Measurements from ENCODE around the gene SSH2. TPM values are rescaled to one million over a fixed set of nuclear protein-coding genes. Genes with fewer than 3 reads are reported as not detected.

SSH2 gene
- polyA plus RNA-seq, 1 of the 3 experiments (the other 2 are of a cell fraction): 8.8 TPM

DNA sequence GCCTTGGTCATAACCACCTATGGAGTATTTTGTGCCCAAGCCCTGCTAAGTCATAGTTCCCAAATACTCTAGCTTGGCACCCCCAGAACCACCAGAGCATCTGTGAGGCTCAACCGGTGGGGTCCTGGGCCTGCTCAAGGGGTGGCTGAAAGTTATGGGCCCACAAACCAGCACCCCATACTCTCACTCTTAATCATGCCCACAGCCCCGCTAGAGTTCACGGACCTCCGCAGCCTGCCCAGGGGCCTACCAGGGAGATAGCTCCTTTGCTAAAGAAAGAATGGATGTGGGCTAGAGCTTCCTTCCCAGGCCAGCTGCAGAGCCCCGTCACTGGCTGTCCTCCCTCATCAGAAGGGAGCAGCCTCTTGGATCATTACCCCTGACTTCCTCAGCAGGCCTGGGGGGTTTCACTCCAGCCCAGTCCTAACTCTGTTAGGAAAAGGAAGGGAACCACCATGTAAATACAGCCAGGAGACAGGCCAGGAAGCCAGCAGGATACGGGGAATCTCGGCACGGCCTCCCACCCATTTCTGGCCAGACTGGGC lies 341.9 kb downstream of the SSH2 start:
- Histone ChIP-seq H4K20me1 (ENCODE audit: insufficient read depth) (peaks cover 57% of the 10 kb centered on the region), H3K27me3 (ENCODE audit: insufficient read depth) (no peaks in the 10 kb centered on the region), H3K27ac (ENCODE audit: low read depth in 2 of 2, low read length in 1 of 2) (peak overlapping the region; percentile 44 to 74; a peak in 3 of 4 replicates), H3K9me3 (no peaks in the 10 kb centered on the region), H3K79me2 (ENCODE audit: insufficient read depth) (peaks cover 59% of the 10 kb centered on the region), H3K4me3 (ENCODE audit: low read depth in 2 of 2, low read length in 1 of 2) (peak overlapping the region; percentile 89 to 91), H3K4me2 (peak overlapping the region; percentile 99), H2AFZ (ENCODE audit: low read depth) (no peak overlapping the region), H3K4me1 (ENCODE audit: control insufficient read depth in 1 of 2, insufficient read depth in 2 of 2, low read depth in 1 of 2, low read length in 1 of 2) (peaks cover 41 to 68% of the 10 kb centered on the region in 2 experiments), H3K36me3 (replicated peaks in 1 of 2; ENCODE audit: control insufficient read depth in 1 of 2, insufficient read depth in 2 of 2, low read length in 1 of 2) (peaks cover 0 to 6% of the 10 kb centered on the region in 2 experiments), H3F3A (replicated peaks; ENCODE audit: insufficient read depth) (peaks cover 29% of the 10 kb centered on the region), H3K9me2 (no peaks in the 10 kb centered on the region), H3K9ac (peak overlapping the region; percentile 80)
- no peak for DNase-seq
- ChIA-PET CTCF (interaction anchor here (0.8 to 12.7 kb wide), 9 partner anchors 8 to 505 kb away, joined by 3 to 166 read pairs (median 4); partner anchors contain the start of genes ABHD15 and TP53I13), POLR2A (interaction anchor here (1.0 to 1.6 kb wide), 2 partner anchors 11 to 14 kb away, joined by 3 to 6 read pairs; no protein-coding TSS in a partner anchor)
- 51% methylated on average over 5 of the region's 8 CpGs for WGBS (ENCODE audit: low lambda C conversion rate)
- TF ChIP-seq, protein P1, sequence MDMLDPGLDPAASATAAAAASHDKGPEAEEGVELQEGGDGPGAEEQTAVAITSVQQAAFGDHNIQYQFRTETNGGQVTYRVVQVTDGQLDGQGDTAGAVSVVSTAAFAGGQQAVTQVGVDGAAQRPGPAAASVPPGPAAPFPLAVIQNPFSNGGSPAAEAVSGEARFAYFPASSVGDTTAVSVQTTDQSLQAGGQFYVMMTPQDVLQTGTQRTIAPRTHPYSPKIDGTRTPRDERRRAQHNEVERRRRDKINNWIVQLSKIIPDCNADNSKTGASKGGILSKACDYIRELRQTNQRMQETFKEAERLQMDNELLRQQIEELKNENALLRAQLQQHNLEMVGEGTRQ (IDR thresholded peaks at IDR 0.05; ENCODE audit: borderline replicate concordance, low read depth, low read length): no peak
- TF ChIP-seq JUND (IDR thresholded peaks at IDR 0.05) (no peak), TAF1 (IDR thresholded peaks at IDR 0.05; ENCODE audit: borderline replicate concordance, low read depth, low read length) (no peak), POLR2AphosphoS5 (IDR thresholded peaks at IDR 0.05; ENCODE audit: low read depth, low read length) (no peak)

DNA sequence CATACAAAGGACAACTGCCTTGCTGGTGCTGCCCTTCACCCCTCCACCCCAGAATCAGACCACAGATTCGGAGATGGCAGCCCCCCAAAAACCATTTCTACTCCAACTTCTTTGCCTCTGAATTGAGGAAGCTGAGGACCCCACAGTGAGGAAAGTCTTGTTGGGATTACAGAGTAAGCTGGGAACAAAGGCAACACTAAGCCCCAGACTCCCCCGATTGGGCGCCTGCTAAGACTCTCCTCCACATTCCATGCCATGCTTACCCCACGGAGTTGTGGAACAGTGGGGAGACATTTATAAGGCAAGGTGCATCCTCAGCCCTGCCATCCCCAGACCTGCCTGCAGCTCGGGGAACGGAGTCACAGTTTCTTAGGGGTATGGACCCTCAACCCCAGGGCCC lies 342.4 kb downstream of the SSH2 start:
- WGBS (ENCODE audit: low lambda C conversion rate): 89% methylated on average over 5 of the region's 6 CpGs
- H3K4me3 ChIP-seq (ENCODE audit: low read depth in 2 of 2, low read length in 1 of 2): peak overlapping the region; percentile 89 to 91
- peaks cover 0 to 10% of the 10 kb centered on the region in 2 experiments for H3K36me3 ChIP-seq (replicated peaks in 1 of 2; ENCODE audit: control insufficient read depth in 1 of 2, insufficient read depth in 2 of 2, low read length in 1 of 2)
- H4K20me1 ChIP-seq (ENCODE audit: insufficient read depth): peaks cover 62% of the 10 kb centered on the region
- peaks cover 64% of the 10 kb centered on the region for H3K79me2 ChIP-seq (ENCODE audit: insufficient read depth)
- DNase-seq: no peak
- no peak overlapping the region; a peak in 1 of 4 replicates for H3K27ac ChIP-seq (ENCODE audit: low read depth in 2 of 2, low read length in 1 of 2)
- POLR2A ChIA-PET: interaction anchor here (1.6 kb wide), 1 partner anchor 11 kb away, joined by 6 read pairs; no protein-coding TSS in a partner anchor
- TF ChIP-seq, protein P2, sequence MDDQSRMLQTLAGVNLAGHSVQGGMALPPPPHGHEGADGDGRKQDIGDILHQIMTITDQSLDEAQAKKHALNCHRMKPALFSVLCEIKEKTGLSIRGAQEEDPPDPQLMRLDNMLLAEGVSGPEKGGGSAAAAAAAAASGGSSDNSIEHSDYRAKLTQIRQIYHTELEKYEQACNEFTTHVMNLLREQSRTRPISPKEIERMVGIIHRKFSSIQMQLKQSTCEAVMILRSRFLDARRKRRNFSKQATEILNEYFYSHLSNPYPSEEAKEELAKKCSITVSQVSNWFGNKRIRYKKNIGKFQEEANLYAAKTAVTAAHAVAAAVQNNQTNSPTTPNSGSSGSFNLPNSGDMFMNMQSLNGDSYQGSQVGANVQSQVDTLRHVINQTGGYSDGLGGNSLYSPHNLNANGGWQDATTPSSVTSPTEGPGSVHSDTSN (IDR thresholded peaks at IDR 0.05): no peak
- no peak for TF ChIP-seq EZH2phosphoT487 (IDR thresholded peaks at IDR 0.05; ENCODE audit: borderline replicate concordance, low read depth)
- no peak for TF ChIP-seq SMC3 (IDR thresholded peaks at IDR 0.05; ENCODE audit: low read depth, low read length)
- TF ChIP-seq TAF1 (IDR thresholded peaks at IDR 0.05; ENCODE audit: borderline replicate concordance, low read depth, low read length): no peak
- TF ChIP-seq, protein P3, sequence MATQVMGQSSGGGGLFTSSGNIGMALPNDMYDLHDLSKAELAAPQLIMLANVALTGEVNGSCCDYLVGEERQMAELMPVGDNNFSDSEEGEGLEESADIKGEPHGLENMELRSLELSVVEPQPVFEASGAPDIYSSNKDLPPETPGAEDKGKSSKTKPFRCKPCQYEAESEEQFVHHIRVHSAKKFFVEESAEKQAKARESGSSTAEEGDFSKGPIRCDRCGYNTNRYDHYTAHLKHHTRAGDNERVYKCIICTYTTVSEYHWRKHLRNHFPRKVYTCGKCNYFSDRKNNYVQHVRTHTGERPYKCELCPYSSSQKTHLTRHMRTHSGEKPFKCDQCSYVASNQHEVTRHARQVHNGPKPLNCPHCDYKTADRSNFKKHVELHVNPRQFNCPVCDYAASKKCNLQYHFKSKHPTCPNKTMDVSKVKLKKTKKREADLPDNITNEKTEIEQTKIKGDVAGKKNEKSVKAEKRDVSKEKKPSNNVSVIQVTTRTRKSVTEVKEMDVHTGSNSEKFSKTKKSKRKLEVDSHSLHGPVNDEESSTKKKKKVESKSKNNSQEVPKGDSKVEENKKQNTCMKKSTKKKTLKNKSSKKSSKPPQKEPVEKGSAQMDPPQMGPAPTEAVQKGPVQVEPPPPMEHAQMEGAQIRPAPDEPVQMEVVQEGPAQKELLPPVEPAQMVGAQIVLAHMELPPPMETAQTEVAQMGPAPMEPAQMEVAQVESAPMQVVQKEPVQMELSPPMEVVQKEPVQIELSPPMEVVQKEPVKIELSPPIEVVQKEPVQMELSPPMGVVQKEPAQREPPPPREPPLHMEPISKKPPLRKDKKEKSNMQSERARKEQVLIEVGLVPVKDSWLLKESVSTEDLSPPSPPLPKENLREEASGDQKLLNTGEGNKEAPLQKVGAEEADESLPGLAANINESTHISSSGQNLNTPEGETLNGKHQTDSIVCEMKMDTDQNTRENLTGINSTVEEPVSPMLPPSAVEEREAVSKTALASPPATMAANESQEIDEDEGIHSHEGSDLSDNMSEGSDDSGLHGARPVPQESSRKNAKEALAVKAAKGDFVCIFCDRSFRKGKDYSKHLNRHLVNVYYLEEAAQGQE (IDR thresholded peaks at IDR 0.05; ENCODE audit: low read depth, low read length): no peak
- TF ChIP-seq, protein P4, sequence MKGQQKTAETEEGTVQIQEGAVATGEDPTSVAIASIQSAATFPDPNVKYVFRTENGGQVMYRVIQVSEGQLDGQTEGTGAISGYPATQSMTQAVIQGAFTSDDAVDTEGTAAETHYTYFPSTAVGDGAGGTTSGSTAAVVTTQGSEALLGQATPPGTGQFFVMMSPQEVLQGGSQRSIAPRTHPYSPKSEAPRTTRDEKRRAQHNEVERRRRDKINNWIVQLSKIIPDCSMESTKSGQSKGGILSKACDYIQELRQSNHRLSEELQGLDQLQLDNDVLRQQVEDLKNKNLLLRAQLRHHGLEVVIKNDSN (IDR thresholded peaks at IDR 0.05; ENCODE audit: borderline replicate concordance, low read depth): no peak
- TF ChIP-seq RAD21 (IDR thresholded peaks at IDR 0.05; ENCODE audit: low read length): no peak
- no peak for TF ChIP-seq TEAD4 (IDR thresholded peaks at IDR 0.05; ENCODE audit: borderline replicate concordance, insufficient read depth)
- TF ChIP-seq CHD2 (IDR thresholded peaks at IDR 0.05; ENCODE audit: low read length, partially characterized antibody): no peak
- no peak for TF ChIP-seq GABPA (IDR thresholded peaks at IDR 0.05; ENCODE audit: low read depth)
- no peak for TF ChIP-seq MEF2A (IDR thresholded peaks at IDR 0.05; ENCODE audit: borderline replicate concordance, low read depth)
- no peak for TF ChIP-seq GATA2 (CRISPR knock-in tag; IDR thresholded peaks at IDR 0.05)
- no peak for TF ChIP-seq RXRA (IDR thresholded peaks at IDR 0.05; ENCODE audit: borderline replicate concordance, low read depth)
- TF ChIP-seq FOXM1 (IDR thresholded peaks at IDR 0.05; ENCODE audit: low read depth): no peak
- H3K27me3 ChIP-seq (ENCODE audit: insufficient read depth): no peaks in the 10 kb centered on the region
- peaks cover 38 to 66% of the 10 kb centered on the region in 2 experiments for H3K4me1 ChIP-seq (ENCODE audit: control insufficient read depth in 1 of 2, insufficient read depth in 2 of 2, low read depth in 1 of 2, low read length in 1 of 2)
- H3K9me2 ChIP-seq: no peaks in the 10 kb centered on the region
- no peak overlapping the region for H2AFZ ChIP-seq (ENCODE audit: low read depth)
- CTCF ChIA-PET: interaction anchor here (0.8 to 12.7 kb wide), 7 partner anchors 9 to 505 kb away, joined by 4 to 166 read pairs (median 4); partner anchors contain the start of genes ABHD15 and TP53I13
- peaks cover 26% of the 10 kb centered on the region for H3F3A ChIP-seq (replicated peaks; ENCODE audit: insufficient read depth)
- H3K4me2 ChIP-seq: peak overlapping the region; percentile 99
- H3K9ac ChIP-seq: peak overlapping the region; percentile 80; the same call in 1 of the 2 replicates
- H3K9me3 ChIP-seq: no peaks in the 10 kb centered on the region

Data from SK-N-SH (cell line).